Measurements from ENCODE around the gene WNT7B.

DNA sequence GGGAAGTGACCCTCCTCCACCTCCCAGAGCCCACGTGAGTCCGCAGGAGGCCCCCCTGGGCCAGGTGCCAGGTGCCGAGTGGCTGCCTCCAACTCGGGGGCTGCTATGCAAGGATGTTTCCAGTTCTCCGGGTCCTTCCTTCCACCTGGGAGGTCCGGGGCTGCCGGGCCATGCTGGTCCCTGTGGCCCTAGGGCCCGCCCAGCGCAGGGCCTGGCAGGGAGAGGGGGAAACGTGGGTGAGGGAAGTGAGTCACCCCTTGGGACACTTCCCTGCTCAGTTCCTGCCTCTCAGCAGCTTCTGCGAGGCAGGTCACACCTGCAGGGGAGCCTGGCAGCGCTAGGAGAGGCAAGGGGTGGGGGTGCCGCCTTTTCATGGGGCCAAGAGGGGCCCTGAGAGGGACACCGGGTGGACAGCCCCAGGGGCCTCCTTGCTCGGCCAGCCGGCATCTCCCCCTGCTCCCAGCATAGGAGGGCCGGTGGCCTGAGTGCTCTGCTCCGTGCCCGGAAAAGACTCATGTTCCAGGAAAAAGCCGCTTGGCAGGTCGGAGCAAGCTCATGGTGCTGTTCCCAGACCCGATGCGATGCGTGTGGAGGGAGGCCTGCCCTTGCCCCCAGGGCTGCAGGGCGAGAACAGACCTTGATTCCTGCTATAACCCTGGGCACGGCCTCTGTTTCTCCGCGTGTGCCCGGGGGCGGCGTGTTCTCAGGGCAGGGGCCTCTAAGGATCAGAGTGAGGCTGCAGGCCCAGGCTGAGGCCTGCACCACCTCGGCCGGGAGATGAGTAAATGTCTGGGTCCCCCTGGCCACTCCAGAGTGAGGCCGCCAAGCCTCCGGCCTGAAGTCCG lies 30.3 kb upstream of the WNT7B start:
- TF ChIP-seq, protein P1, sequence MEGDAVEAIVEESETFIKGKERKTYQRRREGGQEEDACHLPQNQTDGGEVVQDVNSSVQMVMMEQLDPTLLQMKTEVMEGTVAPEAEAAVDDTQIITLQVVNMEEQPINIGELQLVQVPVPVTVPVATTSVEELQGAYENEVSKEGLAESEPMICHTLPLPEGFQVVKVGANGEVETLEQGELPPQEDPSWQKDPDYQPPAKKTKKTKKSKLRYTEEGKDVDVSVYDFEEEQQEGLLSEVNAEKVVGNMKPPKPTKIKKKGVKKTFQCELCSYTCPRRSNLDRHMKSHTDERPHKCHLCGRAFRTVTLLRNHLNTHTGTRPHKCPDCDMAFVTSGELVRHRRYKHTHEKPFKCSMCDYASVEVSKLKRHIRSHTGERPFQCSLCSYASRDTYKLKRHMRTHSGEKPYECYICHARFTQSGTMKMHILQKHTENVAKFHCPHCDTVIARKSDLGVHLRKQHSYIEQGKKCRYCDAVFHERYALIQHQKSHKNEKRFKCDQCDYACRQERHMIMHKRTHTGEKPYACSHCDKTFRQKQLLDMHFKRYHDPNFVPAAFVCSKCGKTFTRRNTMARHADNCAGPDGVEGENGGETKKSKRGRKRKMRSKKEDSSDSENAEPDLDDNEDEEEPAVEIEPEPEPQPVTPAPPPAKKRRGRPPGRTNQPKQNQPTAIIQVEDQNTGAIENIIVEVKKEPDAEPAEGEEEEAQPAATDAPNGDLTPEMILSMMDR (conservative IDR thresholded peaks at IDR 0.05): no peak
- no peak for TF ChIP-seq EZH2 (IDR thresholded peaks at IDR 0.05; ENCODE audit: low read depth)

All from PC-9 (cell line).